Stimulated activated naive CD4-positive, alpha-beta T cell treated with Interleukin-2 at 50 U/mL for 16 hours (primary cell): ENCODE measurements around the gene GPBP1L1.
"Not testable (repeated sequence)": the region's sequence is repeated elsewhere in the genome, so short reads cannot be mapped to it uniquely, and the experiment has no call there.

ENCODE experiments used
- DNase-seq: peaks from one replicate; lab custom pipeline; 2025; lab: John Stamatoyannopoulos, UW

The GPBP1L1 gene, protein sequence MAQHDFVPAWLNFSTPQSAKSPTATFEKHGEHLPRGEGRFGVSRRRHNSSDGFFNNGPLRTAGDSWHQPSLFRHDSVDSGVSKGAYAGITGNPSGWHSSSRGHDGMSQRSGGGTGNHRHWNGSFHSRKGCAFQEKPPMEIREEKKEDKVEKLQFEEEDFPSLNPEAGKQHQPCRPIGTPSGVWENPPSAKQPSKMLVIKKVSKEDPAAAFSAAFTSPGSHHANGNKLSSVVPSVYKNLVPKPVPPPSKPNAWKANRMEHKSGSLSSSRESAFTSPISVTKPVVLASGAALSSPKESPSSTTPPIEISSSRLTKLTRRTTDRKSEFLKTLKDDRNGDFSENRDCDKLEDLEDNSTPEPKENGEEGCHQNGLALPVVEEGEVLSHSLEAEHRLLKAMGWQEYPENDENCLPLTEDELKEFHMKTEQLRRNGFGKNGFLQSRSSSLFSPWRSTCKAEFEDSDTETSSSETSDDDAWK

DNA sequence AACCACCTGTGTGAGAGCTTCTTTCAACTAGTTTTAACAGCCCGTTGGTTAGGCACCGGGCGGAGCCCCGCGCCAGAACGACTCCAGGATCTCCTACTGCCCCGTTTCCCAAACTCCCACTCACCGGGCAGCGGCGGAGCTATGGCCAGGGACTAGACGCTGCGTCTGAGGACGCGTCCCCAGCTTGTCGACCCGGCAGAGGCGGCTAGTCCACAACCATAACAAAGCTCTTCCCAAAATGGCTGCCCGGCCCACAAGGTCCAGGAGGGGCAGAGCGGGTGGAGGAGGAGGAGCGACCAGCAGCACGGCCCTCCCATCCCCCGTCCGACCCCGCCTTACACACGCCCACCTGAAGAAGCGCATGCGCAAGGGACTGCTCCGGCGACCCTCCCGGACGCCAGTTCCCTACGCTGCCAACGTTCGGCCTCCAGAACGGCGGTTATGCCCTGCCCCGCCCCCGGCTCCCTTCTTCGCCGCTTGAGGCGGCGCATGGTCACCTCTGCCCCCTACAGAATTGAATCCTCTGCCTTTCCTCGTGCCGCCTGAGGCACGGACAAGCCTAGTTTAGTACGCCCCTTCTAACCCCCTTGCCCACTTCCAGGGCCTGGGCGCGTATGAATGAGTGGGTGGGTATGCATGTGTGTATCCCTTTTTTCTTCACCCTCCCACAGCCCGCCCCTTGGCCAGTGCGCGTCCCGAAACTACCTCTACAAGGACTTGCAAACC lies at the start of gene GPBP1L1:
Gene GPBP1L1 (minus strand): TSS at position 246 of the 726 bp plus-strand sequence. CDS start 27,446 bp downstream, outside the sequence.
- DNase-seq = peak; percentile 94

DNA sequence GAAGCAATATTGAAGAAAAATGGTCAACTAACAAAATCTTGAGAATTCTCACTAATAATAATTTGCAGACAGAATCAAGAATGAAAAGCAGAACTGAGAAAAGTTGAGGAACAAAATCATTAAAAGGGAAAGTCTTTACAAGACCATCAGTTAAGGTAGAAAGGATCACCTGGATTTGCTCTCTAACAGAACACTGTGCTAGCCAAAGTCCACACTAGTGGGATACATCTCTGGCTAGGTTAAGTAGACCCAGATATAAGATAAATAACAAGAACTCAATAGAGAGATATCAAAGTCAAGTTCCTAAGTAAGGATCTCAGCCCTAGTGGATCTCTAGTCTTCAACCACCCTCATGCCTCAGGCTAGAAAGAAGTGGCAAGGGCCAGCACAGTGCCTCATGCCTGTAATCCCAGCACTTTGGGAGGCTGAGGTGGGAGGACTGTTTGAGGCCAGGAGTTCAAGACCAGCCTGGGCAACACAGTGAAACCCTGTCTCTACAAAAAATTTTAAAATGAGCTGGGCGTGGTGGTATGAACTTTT lies 44.5 kb upstream of the GPBP1L1 start:
- DNase-seq = no peak

DNA sequence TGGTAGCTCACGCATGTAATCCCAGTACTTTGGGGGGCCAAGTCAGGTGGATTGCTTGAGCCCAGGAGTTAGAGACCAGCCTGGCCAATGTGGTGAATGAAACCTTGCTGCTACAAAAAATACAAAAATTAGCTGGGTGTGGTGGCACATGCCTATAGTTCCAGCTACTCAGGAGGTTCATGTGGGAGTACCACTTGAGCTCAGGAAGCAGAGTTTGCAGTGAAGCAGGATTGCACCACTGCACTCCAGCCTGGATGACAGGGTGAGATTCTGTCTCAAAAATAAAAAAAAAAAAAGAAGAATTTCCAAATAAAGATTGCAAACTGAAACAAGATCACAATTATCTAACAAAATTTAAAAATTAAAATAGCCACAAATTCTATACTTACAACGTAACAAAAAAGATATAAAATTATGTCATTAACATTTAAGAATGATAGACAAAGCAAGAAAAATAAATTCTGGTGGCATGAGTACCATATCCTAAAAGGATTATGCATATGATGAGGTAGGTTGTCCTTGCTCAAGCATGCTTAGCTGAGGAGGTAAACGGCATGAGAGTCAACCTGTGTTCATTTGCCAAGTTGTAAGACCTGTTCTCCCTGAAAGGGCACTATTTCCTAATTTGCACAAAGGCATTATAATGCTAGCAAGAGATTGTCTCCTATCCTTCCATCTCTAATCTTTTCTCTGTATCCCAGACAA lies 43.9 kb upstream of the GPBP1L1 start:
- DNase-seq = no peak

DNA sequence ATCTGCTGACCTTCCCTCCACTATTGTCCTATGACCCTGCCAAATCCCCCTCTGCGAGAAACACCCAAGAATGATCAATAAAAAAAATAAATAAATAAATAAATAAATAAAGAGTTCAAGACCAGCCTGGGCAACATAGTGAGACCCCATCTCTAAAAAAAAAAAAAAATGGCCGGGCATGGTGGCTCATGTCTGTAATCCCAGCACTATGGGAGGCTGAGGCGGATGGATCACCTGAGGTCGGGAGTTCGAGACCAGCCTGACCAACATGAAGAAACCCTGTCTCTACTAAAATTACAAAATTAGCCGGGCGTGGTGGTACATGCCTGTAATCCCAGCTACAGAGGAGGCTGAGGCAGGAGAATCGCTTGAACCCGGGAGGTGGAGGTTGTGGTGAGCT lies 39.7 kb upstream of the GPBP1L1 start:
- DNase-seq = not testable (repeated sequence)

DNA sequence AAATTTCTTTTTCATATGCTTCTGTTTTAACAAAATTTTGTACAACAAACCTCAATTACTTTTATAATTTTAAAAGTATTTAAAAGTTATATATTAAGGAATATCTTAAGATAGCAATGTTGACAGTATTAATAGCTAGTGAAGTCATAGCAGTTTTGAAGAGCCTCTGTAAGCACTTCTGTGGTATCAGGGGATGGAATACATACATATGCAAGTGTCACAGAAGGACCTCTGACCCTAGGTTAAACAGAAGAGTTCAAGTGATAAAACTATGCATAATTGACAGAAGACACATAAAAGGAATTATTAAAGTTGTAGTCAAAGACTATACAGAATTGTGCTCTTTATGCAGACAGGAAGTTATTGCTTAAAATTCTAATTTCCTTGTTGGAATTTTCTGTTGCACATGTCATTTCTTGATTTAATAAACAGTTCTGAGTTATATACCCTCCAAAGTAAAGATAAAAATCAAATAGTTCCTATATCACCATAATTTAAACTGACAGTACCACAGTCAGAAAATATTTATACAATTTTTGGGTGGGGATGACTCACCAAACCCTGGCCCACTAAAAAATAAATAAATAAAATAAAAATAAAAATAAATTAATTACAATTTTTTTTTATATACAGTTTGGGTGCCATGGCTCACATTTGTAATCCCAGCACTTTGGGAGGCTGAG lies 37.1 kb upstream of the GPBP1L1 start:
- no peak for DNase-seq

DNA sequence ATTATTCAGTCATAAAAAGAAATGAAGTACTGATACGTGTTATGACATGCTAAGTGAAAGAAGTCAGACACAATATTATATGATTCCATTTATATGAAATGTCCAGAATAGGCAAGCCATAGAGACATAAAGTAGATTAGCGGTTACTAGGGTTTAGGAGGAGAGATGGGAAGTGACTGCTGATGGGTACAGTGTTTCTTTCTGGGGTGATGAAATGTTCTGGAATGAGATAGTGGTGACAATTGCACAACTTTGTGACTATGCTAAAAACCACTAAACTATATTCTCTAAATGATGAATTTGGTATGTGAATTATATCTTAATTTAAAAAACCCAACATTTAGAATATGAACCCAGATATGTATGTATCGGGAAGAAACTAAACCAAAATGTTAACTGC lies 36.5 kb upstream of the GPBP1L1 start:
- no peak for DNase-seq

DNA sequence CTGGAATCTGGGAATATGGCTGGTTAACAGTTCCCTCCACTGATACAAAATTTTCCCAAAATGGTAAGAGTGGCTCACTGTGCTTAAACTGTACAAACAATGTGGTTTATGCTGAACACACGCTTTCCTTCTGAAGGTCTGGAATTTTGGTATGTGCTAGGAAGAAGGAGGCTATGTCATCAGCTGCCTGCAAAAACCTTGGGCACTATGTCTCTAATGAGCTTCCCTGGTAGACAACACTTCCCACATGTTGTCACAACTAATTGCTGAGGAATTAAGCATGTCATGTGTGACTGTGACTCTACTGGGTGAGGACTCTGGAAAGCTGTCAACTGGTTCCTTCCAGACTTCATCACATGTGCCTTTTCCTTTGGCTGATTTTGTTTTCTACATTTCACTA lies 34.9 kb upstream of the GPBP1L1 start:
- no peak for DNase-seq

DNA sequence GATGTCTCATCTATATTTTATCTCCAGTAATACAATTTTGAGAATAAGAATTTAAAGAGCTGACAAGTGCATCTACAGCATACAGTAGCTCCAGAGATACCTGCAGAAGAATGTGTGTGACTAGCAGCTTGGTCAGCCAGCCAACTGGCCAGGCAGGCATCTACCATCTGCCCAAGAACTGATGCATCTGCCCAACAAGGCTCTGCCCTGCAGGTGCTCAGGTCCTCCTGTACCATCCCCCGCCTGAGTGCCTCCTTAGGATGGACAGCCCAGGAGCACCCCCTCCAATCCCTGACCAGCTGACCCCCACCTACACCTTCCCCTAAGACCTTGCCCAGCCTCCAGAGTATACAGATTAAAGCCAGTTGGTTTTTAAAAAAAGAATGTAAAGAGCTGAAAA lies 32.0 kb upstream of the GPBP1L1 start:
- DNase-seq = no peak

DNA sequence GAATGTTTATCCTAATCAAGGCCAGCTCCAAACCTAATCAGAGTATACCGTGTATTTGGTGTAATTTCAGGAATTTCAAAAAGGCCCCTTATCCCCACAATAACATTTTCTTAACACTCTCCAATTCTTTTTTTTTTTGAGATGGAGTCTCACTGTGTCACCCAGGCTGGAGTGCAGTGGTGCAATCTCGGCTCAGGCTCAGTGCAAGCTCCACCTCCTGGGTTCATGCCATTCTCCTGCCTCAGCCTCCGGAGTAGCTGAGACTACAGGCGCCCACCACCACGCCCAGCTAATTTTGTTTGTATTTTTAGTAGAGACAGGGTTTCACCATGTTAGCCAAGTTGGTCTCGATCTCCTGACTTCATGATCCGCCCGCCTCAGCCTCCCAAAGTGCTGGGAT lies 31.1 kb upstream of the GPBP1L1 start:
- DNase-seq = not testable (repeated sequence)

DNA sequence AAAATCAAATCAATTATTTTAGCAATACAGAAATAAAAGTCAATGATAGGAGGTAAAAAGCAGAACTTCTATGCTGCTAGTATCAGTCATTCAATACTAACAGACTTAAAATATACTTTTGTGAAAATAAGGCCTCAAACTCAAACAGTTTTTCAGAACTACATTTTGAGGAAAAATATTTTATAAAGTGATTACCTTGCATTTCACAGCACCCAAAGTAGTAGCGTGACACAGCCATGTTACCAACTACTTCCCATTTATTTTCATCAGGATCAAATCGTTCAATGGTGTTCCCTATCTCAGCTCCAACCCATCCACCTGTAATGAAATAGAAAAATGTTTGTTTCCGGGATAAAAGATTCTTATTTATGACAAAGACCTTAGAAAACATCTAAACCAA lies 30.4 kb upstream of the GPBP1L1 start:
- DNase-seq = no peak

DNA sequence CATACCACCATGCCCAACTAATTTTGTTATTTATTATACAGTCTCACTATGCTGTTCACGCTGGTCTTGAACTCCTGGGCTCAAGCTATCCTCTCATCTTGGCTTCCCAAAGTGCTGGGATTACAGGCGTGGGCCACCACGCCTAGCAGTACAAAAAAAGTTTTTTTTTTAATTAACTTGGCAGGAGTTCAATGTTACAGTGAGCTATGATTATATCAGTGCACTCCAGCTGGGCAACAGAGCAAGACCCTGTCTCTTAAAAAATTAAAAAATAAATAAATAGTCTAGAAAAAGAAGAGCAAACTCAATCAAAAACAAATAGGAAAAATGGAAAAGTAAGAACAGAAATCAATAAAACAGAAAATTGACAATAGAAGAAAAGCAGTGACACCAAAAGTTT lies 27.4 kb upstream of the GPBP1L1 start:
- DNase-seq = no peak

DNA sequence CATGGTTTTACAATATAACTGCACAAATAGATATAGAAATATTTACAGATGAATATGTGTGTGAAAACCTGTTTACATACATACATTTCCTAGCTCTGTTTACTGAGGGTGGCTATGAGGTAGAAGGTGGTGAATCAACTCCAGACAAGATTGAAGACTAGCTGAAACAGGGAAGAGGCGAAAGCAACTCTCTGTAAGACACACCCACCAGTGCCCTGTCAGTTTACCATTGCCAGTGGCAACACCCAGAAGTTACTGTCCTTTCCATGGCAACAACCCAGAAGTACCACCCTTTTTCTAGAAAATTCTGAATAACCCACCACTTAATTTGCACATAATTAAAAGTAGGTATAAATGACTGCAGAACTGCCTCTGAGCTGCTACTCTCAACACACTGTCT lies 18.3 kb upstream of the GPBP1L1 start:
- no peak for DNase-seq

DNA sequence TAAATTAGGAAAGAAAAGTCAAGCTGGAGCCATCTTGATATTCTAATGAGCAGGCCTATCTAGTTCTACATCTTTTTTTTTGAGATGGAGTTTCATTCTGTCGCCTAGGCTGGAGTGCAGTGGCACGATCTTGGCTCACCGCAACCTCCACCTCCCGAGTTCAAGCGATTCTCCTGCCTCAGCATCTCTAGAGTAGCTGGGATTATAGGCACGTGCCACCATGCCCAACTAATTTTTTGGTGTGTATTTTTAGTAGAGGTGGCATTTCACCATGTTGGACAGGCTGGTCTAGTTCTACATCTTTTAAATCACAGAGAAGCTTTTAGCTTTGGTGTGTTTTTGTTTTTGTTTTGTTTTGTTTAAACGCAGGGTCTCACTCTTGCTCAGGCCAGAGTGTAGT lies 8.5 kb upstream of the GPBP1L1 start:
- no peak for DNase-seq

DNA sequence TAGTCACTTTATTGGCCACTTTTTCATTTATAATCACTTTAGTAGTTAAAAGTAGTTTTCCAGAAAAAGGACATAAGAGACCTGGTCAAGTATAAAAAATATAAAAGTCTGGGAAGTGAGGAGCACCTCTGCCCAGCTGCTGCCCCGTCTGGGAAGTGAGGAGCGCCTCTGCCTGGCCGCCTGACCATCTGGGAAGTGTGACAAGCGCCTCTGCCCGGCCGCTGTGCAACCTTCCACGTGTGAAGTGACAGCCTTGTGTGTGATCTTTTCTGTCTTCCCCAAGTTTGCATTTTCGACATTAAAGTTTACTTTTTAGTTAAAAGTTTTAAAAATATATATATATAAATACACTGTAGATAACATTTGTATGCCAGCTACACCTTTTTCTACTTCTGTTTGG lies 7.5 kb upstream of the GPBP1L1 start:
- not testable (repeated sequence) for DNase-seq

DNA sequence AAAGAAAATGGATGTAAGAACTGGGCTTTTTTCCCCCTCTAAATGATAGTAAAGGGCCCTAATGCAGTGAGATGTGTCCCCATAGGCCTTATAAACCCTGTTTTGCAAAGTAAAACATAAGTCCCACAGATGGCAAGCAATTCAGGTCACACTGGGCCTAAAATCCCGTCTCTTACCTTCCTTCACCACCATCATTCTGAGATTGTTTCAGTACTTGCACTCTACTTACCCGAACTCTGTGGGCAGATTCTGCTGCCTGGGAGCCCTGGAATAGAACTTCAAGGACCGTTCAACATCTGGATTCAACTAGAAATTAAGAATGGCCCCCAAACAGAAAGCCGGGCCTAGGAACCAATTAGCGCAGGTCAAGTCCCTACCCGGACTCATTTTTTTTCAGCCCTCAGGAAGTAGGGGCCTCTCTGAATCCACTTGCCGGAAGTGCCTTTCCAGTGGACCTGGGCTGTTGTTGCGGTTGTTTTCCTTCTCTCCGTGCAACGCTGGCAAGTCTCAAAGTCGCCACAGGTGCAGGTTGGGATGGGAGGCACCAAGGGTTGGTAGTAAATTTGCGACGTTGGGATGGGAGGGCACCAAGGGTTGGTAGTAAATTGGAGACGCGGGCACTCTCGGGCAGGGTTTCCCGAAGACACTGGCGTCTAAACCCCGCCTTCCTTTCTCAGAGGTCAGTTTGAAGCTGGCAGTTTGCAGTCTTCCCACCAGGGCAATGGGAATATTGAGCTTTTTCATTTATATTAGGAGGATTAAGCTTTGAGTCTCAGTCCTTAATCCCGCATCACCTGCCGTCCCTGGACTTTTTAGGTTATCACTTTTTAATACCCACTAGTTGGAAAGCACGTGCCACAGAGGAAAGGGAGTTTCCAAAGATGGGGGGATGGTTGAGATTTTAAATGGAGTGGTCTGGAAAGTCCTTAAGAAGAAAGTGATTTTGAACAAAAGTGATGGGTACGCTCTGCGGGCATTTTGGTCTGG lies 1.7 kb upstream of the GPBP1L1 start, which contains the start of gene TMEM69:
Gene TMEM69 (plus strand): TSS at position 428 of the 987 bp plus-strand sequence. CDS start 2,888 bp downstream, outside the sequence.
- peak; percentile 69 for DNase-seq

DNA sequence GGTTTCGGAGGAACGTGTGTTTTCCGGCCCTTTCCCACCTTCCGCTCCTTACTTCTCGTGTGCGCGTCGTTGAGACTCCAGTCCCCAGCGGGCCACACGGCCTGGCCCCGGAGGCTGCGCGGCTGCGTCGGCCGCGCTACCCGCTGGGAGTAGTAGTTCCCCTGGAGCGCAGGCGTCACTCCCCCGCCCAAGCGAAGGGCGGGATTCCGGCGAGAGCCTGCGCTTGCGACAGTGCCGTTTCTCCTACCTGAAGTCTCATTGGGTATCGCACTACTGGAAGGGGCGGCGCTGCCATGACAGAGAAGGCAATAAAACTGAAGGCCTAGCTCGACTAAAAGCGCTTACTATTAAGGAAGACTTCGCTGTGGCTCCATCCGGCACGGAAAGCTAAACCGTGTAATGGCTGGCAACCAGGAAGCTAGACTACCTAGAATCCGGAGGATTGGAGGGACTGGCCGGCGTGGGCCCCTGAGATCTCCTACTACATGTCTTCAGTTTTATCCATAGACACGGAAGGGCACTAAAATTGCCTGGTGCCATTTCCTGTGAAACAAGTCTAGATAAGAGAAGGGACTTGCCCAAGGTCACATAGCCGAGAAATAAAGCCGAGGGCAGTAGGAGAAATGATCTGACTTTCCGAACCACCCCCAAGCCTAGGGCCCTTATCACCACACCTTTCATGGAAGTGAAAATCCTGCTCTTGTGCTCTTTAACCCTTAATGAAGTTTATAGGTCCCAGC lies 851 bp upstream of the GPBP1L1 start:
- peak; percentile 97 for DNase-seq

DNA sequence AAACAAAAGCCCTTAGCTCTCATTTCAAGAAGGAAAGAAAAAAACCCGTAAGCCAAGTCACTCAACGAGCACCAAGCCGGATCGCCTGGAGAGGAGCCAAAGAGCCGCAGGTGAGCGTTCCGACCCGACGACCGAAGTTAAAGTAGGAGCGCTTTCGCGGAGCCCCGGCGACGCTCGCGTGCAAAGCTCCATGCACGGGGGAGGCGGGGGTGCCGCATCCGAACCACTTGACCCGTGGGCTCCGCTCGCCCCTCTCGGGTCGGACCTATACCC lies 382 bp downstream of the GPBP1L1 start:
- DNase-seq = peak; percentile 63

DNA sequence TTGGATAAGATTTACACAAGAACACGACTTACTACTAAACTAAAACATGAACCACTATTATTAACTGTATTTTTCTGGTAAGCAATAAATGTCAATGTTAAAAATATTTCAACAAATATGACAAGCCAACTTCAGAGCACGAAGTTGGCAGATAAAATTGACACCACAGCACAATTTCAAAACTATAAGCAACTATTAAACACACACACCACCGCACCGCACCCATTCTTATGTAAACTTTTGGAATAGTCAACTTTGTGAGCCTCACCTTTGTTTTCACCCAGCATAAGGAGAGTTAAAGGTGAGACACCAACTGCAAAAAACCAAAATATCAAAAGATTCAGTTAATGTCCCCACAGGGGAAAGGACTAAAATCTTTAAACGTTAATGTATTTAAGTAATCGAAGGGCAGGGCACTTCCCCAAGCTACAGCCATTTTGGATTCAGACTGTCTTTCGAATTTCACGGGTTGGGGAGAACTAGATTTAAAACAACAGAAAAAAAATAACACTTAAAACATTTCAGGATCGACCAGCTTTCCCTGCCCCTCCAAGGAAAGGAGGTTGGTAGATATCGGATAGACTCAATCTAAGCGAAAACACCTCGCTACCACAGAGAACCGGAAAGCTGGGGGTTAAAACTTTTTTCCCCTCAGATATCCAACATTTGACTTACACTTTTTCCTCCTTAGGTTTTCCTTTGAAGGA lies 872 bp downstream of the GPBP1L1 start:
- no peak for DNase-seq

DNA sequence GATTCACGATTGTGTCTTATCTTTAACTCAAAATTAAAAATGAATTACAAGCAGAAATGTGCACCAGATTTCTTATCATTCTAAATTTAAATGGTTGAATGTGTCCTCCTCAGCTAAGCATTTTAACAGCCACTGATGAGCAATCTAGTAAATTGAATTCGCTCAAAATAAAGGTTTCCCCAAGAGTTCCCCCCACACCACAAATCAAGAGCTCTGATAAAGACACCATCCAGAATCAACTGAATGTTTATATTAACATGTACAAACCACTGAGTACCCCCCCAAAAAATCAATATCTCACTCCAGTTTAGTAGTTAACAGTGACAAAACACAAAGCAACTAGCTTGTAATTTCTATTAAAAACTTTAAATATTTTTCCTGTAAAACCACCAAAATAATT lies 1.9 kb downstream of the GPBP1L1 start:
- DNase-seq = no peak
